ENCODE results near the gene TPRX1. TPM values are rescaled to one million over a fixed set of nuclear protein-coding genes. Genes with fewer than 3 reads are reported as not detected.

TPRX1 gene
- total RNA-seq, 1 experiment from 2014 or later, result not detected

DNA sequence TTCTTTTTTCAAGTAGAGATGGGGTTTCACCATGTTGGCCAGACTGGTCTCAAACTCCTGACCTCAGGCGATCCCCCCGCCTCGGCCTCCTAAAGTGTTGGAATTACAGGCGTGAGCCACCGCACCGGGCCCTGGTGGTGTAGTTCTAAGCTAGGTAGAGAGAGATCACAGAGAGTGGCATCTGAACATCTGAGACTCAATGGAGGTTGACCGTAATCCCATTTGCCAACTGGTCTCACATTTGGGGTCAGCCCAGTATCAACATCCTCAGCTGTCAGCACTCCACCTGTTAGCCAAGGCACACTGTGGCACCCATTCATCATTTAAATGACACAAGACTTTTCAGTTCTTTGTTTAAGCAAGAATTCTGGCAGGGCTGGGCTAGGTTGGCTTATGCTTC, 17.8 kb downstream of the TPRX1 start:
- Mint-ChIP-seq H3K27ac (ENCODE audit: unreplicated experiment) (no peak overlapping the region), H3K4me3 (ENCODE audit: low read depth, unreplicated experiment) (no peak overlapping the region), H3K36me3 (ENCODE audit: insufficient read depth, unreplicated experiment) (peaks cover 74% of the 10 kb centered on the region), H3K9me3 (ENCODE audit: low read depth, unreplicated experiment) (no peaks in the 10 kb centered on the region), H3K27me3 (ENCODE audit: unreplicated experiment) (no peaks in the 10 kb centered on the region), H3K4me1 (ENCODE audit: low read depth, unreplicated experiment) (peaks cover 16% of the 10 kb centered on the region)
- intact Hi-C loops (cut with micrococcal nuclease; ENCODE audit: unreplicated experiment), result no loop called here
- TF ChIP-seq, protein P1, sequence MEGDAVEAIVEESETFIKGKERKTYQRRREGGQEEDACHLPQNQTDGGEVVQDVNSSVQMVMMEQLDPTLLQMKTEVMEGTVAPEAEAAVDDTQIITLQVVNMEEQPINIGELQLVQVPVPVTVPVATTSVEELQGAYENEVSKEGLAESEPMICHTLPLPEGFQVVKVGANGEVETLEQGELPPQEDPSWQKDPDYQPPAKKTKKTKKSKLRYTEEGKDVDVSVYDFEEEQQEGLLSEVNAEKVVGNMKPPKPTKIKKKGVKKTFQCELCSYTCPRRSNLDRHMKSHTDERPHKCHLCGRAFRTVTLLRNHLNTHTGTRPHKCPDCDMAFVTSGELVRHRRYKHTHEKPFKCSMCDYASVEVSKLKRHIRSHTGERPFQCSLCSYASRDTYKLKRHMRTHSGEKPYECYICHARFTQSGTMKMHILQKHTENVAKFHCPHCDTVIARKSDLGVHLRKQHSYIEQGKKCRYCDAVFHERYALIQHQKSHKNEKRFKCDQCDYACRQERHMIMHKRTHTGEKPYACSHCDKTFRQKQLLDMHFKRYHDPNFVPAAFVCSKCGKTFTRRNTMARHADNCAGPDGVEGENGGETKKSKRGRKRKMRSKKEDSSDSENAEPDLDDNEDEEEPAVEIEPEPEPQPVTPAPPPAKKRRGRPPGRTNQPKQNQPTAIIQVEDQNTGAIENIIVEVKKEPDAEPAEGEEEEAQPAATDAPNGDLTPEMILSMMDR (IDR thresholded peaks at IDR 0.05; ENCODE audit: unreplicated experiment), result no peak
- no TSS peak for BruUV-seq (replicated peaks)
- no peak for DNase-seq
- CTCF ChIA-PET, result no interaction called here

DNA sequence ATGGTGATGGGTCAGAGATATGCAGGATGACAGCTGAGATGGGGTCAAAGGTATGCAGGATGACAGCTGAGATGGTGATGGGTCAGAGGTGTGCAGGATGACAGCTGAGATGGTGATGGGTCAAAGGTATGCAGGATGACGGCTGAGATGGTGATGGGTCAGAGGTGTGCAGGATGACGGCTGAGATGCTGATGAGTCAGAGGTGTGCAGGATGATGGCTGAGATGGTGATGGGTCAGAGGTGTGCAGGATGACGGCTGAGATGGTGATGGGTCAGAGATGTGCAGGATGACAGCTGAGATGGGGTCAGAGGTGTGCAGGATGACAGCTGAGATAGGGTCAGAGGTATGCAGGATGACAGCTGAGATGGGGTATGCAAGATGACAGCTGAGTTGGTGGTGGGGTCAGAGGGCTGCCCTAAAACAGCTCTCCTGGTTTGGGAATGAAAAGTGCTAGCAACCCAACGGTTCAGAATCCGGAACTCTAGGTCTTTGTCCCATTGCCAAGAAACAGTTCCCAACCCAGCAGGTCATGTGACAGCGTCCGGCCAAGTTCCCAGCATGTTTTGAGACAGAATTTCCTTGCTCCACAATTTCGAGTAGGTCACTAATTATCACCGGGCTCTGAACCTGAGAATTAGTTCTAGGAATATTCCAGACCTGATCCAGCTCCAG, 22.6 kb downstream of the TPRX1 start:
- peak overlapping the region; percentile 99 for H3K4me3 Mint-ChIP-seq (ENCODE audit: low read depth, unreplicated experiment)
- no peak for DNase-seq
- no peaks in the 10 kb centered on the region for H3K9me3 Mint-ChIP-seq (ENCODE audit: low read depth, unreplicated experiment)
- CTCF ChIA-PET, result no interaction called here
- TF ChIP-seq, protein P1 (IDR thresholded peaks at IDR 0.05; ENCODE audit: unreplicated experiment), result no peak
- H3K36me3 Mint-ChIP-seq (ENCODE audit: insufficient read depth, unreplicated experiment), result peaks cover 94% of the 10 kb centered on the region
- H3K27ac Mint-ChIP-seq (ENCODE audit: unreplicated experiment), result peak overlapping the region; percentile 99
- BruUV-seq (replicated peaks), result no TSS peak
- H3K27me3 Mint-ChIP-seq (ENCODE audit: unreplicated experiment), result no peaks in the 10 kb centered on the region
- H3K4me1 Mint-ChIP-seq (ENCODE audit: low read depth, unreplicated experiment), result peaks cover 40% of the 10 kb centered on the region
- intact Hi-C loops (cut with micrococcal nuclease; ENCODE audit: unreplicated experiment), result no loop called here

DNA sequence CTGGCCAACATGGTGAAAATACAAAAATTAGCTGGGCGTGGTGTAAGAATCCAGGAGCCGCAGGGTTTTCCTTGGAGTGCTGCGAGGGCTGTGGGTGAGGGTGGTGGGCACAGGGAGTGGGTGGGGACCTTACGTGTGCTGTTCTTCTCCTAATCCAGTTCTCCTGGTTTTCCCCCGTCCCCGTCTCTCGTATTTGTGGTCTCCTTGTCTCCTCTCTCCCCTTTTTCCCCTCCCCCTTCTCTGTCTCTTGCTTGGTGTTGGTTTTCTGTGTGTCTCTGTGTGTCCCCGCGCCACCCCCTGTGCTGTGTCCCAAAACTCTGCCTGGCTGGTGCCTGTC, 24.2 kb downstream of the TPRX1 start:
- Mint-ChIP-seq H3K27me3 (ENCODE audit: unreplicated experiment) (no peaks in the 10 kb centered on the region), H3K4me3 (ENCODE audit: low read depth, unreplicated experiment) (peak overlapping the region; percentile 99), H3K27ac (ENCODE audit: unreplicated experiment) (peak overlapping the region; percentile 99), H3K36me3 (ENCODE audit: insufficient read depth, unreplicated experiment) (peaks cover 83% of the 10 kb centered on the region), H3K4me1 (ENCODE audit: low read depth, unreplicated experiment) (peaks cover 47% of the 10 kb centered on the region), H3K9me3 (ENCODE audit: low read depth, unreplicated experiment) (no peaks in the 10 kb centered on the region)
- BruUV-seq (replicated peaks), result no TSS peak
- CTCF ChIA-PET, result no interaction called here
- TF ChIP-seq, protein P1 (IDR thresholded peaks at IDR 0.05; ENCODE audit: unreplicated experiment), result no peak
- DNase-seq, result no peak
- intact Hi-C loops (cut with micrococcal nuclease; ENCODE audit: unreplicated experiment), result no loop called here

DNA sequence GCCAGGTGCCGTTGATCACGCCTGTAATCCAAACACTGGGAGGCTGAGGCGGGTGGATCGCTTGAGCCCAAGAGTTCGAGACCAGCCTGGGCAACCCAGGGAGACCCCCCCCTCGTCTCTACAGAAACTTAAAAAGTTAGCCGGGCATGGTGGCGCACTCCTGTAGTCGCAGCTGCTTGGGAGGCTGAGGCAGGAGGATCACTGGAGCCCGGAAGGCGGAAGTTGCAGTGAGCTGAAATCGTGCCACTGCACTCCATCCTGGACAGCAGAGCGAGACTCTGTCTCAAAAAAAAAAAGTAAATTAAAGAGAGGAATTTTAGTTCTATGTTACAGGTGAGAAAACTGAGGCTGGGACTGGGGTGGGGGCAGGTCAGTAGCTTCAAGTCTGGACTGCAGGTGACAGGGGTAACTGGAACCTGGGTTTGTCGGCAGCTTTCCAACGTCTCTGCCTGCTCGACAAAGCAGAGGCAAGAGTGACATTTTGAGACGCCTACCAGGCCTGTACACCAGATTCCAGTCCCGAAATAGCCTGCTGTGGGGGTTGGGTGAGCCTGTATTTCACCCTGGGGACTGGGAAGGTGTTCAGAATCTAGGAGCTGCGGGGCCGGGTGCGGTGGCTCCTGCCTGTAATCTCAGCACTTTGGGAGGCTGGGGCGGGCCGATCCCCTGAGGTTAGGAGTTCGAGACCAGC, 24.7 kb downstream of the TPRX1 start:
- Mint-ChIP-seq H3K9me3 (ENCODE audit: low read depth, unreplicated experiment) (no peaks in the 10 kb centered on the region), H3K27me3 (ENCODE audit: unreplicated experiment) (no peaks in the 10 kb centered on the region), H3K4me3 (ENCODE audit: low read depth, unreplicated experiment) (peak overlapping the region; percentile 99), H3K36me3 (ENCODE audit: insufficient read depth, unreplicated experiment) (peaks cover 78% of the 10 kb centered on the region), H3K27ac (ENCODE audit: unreplicated experiment) (peak overlapping the region; percentile 99), H3K4me1 (ENCODE audit: low read depth, unreplicated experiment) (peaks cover 47% of the 10 kb centered on the region)
- CTCF ChIA-PET, result no interaction called here
- TF ChIP-seq, protein P1 (IDR thresholded peaks at IDR 0.05; ENCODE audit: unreplicated experiment), result no peak
- DNase-seq, result peak; percentile 31
- BruUV-seq (replicated peaks), result no TSS peak
- intact Hi-C loops (cut with micrococcal nuclease; ENCODE audit: unreplicated experiment), result no loop called here
